Mammary epithelial cell (primary cell): ENCODE measurements around the gene CSMD2.

Source experiments
- EZH2 ChIP-seq: IDR thresholded peaks from 2 replicates; pipeline ENCODE4 v1.6.1; 2012; ENCODE audit warnings: low read length, inconsistent platforms, borderline replicate concordance
- TF ChIP-seq, protein P1 (sequence below), 2 donors: IDR thresholded peaks in 1 of 2; conservative IDR thresholded peaks in 1 of 2; 2 replicates each; pipeline ENCODE4 v1.5.1; 2011 to 2012; ENCODE audit warnings: inconsistent platforms in 2 of 2, low read length in 2 of 2, mild to moderate bottlenecking in 2 of 2, control low read depth in 1 of 2, low read depth in 1 of 2; ENCODE audit not compliant: insufficient read depth in 1 of 2; ENCODE audit errors: extremely low read depth in 1 of 2

GRCh38 chr1:33666616-33667015, 498.4 kb downstream of the CSMD2 start:
- TF ChIP-seq, protein P1, sequence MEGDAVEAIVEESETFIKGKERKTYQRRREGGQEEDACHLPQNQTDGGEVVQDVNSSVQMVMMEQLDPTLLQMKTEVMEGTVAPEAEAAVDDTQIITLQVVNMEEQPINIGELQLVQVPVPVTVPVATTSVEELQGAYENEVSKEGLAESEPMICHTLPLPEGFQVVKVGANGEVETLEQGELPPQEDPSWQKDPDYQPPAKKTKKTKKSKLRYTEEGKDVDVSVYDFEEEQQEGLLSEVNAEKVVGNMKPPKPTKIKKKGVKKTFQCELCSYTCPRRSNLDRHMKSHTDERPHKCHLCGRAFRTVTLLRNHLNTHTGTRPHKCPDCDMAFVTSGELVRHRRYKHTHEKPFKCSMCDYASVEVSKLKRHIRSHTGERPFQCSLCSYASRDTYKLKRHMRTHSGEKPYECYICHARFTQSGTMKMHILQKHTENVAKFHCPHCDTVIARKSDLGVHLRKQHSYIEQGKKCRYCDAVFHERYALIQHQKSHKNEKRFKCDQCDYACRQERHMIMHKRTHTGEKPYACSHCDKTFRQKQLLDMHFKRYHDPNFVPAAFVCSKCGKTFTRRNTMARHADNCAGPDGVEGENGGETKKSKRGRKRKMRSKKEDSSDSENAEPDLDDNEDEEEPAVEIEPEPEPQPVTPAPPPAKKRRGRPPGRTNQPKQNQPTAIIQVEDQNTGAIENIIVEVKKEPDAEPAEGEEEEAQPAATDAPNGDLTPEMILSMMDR (conservative IDR thresholded peaks at IDR 0.05 in 1 of 2, IDR thresholded peaks at IDR 0.05 in 1 of 2; ENCODE audit: extremely low read depth in 1 of 2, insufficient read depth in 1 of 2, low read depth in 1 of 2, low read length in 2 of 2) = no peak
- no peak for TF ChIP-seq EZH2
